ENCODE results near the gene ENDOV.

DNA sequence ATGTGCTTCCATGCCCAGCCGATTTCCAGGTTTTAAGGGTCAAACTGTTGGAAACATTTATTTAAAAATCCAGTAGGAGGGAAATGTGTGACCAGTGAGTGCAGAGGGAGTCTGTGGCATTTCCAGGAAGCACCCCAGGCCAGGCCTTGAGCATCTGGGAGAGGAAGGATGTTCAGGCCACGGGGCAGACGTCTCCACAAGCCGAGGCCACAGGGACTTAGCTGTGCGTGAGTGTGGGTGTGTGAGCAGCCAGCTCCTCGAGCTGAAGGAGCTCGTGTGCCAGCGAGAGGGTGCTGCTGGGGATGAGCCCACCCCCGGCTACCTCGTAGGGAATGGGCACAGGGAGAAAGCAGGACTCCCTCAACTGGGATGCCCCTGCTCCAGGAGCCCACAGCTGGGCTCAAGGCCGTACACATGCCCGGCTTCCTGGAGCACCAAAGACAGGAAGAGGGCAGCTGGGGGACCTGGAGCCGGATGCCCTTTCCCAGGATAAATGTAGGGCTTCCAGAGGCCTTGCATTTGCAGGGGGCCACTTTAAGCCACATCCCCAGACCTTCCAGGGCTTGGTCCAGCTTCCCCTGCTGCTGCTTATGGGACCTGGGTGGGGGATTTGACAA, 48.9 kb downstream of the ENDOV start:
- no peak for TF ChIP-seq CEBPB (IDR thresholded peaks at IDR 0.05; ENCODE audit: low read depth)
- no peak for TF ChIP-seq EZH2phosphoT487 (IDR thresholded peaks at IDR 0.05; ENCODE audit: borderline replicate concordance)
- TF ChIP-seq POLR2A (IDR thresholded peaks at IDR 0.05; ENCODE audit: borderline replicate concordance, extremely low read depth, insufficient read depth, insufficient read length): no peak
- no peak for TF ChIP-seq FOSL1 (IDR thresholded peaks at IDR 0.05; ENCODE audit: low read depth)
- TF ChIP-seq, protein P1, sequence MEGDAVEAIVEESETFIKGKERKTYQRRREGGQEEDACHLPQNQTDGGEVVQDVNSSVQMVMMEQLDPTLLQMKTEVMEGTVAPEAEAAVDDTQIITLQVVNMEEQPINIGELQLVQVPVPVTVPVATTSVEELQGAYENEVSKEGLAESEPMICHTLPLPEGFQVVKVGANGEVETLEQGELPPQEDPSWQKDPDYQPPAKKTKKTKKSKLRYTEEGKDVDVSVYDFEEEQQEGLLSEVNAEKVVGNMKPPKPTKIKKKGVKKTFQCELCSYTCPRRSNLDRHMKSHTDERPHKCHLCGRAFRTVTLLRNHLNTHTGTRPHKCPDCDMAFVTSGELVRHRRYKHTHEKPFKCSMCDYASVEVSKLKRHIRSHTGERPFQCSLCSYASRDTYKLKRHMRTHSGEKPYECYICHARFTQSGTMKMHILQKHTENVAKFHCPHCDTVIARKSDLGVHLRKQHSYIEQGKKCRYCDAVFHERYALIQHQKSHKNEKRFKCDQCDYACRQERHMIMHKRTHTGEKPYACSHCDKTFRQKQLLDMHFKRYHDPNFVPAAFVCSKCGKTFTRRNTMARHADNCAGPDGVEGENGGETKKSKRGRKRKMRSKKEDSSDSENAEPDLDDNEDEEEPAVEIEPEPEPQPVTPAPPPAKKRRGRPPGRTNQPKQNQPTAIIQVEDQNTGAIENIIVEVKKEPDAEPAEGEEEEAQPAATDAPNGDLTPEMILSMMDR (IDR thresholded peaks at IDR 0.05 in 2 of 3, conservative IDR thresholded peaks at IDR 0.05 in 1 of 3; ENCODE audit: borderline replicate concordance in 1 of 3, insufficient read depth in 1 of 3, low read depth in 2 of 3, low read length in 2 of 3): no peak
- TF ChIP-seq RAD21 (IDR thresholded peaks at IDR 0.05; ENCODE audit: low read depth): no peak
- no peak for TF ChIP-seq ELF1 (IDR thresholded peaks at IDR 0.05; ENCODE audit: borderline replicate concordance, low read depth)
- TF ChIP-seq SRF (IDR thresholded peaks at IDR 0.05; ENCODE audit: low read depth): no peak

All from HCT116 (cell line).